NCI-H460 (cell line): ENCODE results near the gene SENP2. TPM values are rescaled to one million over a fixed set of nuclear protein-coding genes. Genes with fewer than 3 reads are reported as not detected.
A peak's percentile ranks its signal among the peaks of the same experiment; 100 is the strongest.
"Not testable (repeated sequence)": the region's sequence is repeated elsewhere in the genome, so short reads cannot be mapped to it uniquely, and the experiment has no call there.

Source experiments
- DNase-seq: peaks from one replicate; pipeline ENCODE4 v3.0.0-alpha.2; 2016; ENCODE audit warnings: low read depth; ENCODE audit errors: extremely low read depth
- polyA plus RNA-seq: library from polyadenylated mRNA; depleted of rRNA; stranded (reverse); fragments of >200 nt; gene quantifications from 2 replicates; pipeline ENCODE4 v1.2.3, GENCODE V29; 2014; cell fraction: nucleus; rRNA removed
- total RNA-seq: library from RNA; depleted of rRNA; stranded (reverse); fragments of >200 nt; shearing (Covaris generic); gene quantifications from 2 replicates; pipeline ENCODE4 v1.2.3, GENCODE V29; 2014; rRNA removed

The SENP2 gene
- 17.7 and 21.5 TPM in 2 replicates for total RNA-seq
- polyA plus RNA-seq, result 7.0 and 21.2 TPM in 2 replicates

GRCh38 chr3:185585859-185586685 is at the start of gene SENP2:
SENP2 (plus strand) TSS chr3:185586295; CDS start chr3:185586414, 119 bp downstream.
- peak; percentile 98 for DNase-seq

- peak; percentile 90 for DNase-seq
Observed at GRCh38 chr3:185537369-185537970, 48.6 kb upstream of the SENP2 start.

GRCh38 chr3:185539934-185540333 is 46.2 kb upstream of the SENP2 start:
- DNase-seq, result no peak

- DNase-seq, result no peak
Observed at GRCh38 chr3:185540695-185541094, 45.4 kb upstream of the SENP2 start.

- peak; percentile 59 for DNase-seq
Observed at GRCh38 chr3:185549122-185549521, 37.0 kb upstream of the SENP2 start.

GRCh38 chr3:185549651-185550111 is 36.4 kb upstream of the SENP2 start:
- DNase-seq, result no peak

- peak; percentile 70 for DNase-seq
Observed at GRCh38 chr3:185552358-185552877, 33.7 kb upstream of the SENP2 start, which contains the start of gene LIPH. LIPH (minus strand) TSS chr3:185552588; CDS start chr3:185552471, 117 bp downstream.

GRCh38 chr3:185555101-185555501 is 31.0 kb upstream of the SENP2 start:
- no peak for DNase-seq

- DNase-seq, result no peak
Observed at GRCh38 chr3:185555860-185556347, 30.2 kb upstream of the SENP2 start.

GRCh38 chr3:185556640-185557039 is 29.5 kb upstream of the SENP2 start:
- DNase-seq, result not testable (repeated sequence)

GRCh38 chr3:185558395-185558794 is 27.7 kb upstream of the SENP2 start:
- no peak for DNase-seq

GRCh38 chr3:185559706-185560090 is 26.4 kb upstream of the SENP2 start:
- no peak for DNase-seq

- DNase-seq, result no peak
Observed at GRCh38 chr3:185560676-185561075, 25.4 kb upstream of the SENP2 start.

- no peak for DNase-seq
Observed at GRCh38 chr3:185561374-185561943, 24.6 kb upstream of the SENP2 start.

- no peak for DNase-seq
Observed at GRCh38 chr3:185561958-185562357, 24.1 kb upstream of the SENP2 start.

GRCh38 chr3:185572183-185572582 is 13.9 kb upstream of the SENP2 start:
- DNase-seq, result no peak

- DNase-seq, result peak; percentile 60
Observed at GRCh38 chr3:185575108-185575869, 10.8 kb upstream of the SENP2 start.

GRCh38 chr3:185582236-185582635 is 3.9 kb upstream of the SENP2 start:
- DNase-seq, result no peak

- no peak for DNase-seq
Observed at GRCh38 chr3:185582871-185583270, 3.2 kb upstream of the SENP2 start.

GRCh38 chr3:185583925-185584324 is 2.2 kb upstream of the SENP2 start:
- DNase-seq, result no peak
